Left forelimb (tissue), 1 donor: Measurements from ENCODE around the gene OR56A3.
"Not testable (repeated sequence)": the region's sequence is repeated elsewhere in the genome, so short reads cannot be mapped to it uniquely, and the experiment has no call there.

Experiments used
- DNase-seq: peaks from one replicate; pipeline ENCODE4 v3.0.0-alpha.2; 2018; ENCODE audit warnings: low spot score

Gene OR56A3, protein sequence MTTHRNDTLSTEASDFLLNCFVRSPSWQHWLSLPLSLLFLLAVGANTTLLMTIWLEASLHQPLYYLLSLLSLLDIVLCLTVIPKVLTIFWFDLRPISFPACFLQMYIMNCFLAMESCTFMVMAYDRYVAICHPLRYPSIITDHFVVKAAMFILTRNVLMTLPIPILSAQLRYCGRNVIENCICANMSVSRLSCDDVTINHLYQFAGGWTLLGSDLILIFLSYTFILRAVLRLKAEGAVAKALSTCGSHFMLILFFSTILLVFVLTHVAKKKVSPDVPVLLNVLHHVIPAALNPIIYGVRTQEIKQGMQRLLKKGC

DNA sequence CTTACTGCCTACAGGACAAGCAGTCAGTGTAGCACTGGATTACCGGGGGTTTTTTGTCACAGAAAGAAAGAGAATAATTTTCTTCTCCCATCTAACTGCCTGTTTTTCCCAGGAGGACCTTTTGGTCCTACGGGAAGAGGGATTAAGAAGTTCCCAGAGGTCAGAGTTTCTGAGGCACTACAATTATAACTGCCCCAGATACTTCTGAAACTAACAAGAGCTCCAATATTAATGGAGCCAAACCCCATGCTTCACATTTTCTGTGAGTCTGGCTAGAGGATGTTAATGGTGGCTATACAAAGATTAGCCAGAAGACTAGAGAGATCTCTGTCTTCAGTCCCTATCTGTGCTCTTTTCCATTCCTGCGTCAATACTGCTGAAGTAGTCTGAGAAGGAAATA lies at the start of gene OR56A3:
Gene OR56A3 (plus strand): TSS at position 301 of the 400 bp plus-strand sequence. CDS start 5,096 bp downstream, outside the sequence.
- no peak for DNase-seq

GRCh38 chr11:5892908-5893307 lies 49.1 kb upstream of the OR56A3 start, which contains the start of gene OR52E5:
OR52E5 (plus strand) TSS chr11:5893208; CDS start chr11:5900777, 7,569 bp downstream.
- no peak for DNase-seq

DNA sequence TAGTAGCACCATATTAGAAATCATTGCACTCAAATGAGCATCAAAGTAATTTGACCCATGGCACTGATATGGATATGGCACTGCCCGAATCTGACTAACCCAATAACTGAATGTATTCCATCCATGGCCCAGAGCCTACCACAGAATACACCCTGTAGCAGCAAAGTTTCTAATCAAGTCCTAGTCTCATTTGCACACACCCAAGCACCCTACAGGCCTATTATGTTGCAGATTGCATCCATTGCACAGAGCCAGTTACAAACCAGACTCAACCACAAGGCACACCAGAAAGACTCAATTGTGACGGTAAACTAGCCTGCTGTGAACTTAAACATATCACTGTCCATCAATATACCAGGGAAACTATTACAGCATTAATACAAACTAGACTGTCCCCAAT lies 42.5 kb upstream of the OR56A3 start:
- DNase-seq: no peak

GRCh38 chr11:5910540-5910939 lies 31.5 kb upstream of the OR56A3 start:
- DNase-seq: no peak

GRCh38 chr11:5922749-5923426 lies 19.2 kb upstream of the OR56A3 start:
- DNase-seq: no peak

- DNase-seq: no peak
These were observed 18.6 kb upstream of the OR56A3 start for GRCh38 chr11:5923427-5923776.

- DNase-seq: no peak
These were observed 18.3 kb upstream of the OR56A3 start for GRCh38 chr11:5923794-5924193.

DNA sequence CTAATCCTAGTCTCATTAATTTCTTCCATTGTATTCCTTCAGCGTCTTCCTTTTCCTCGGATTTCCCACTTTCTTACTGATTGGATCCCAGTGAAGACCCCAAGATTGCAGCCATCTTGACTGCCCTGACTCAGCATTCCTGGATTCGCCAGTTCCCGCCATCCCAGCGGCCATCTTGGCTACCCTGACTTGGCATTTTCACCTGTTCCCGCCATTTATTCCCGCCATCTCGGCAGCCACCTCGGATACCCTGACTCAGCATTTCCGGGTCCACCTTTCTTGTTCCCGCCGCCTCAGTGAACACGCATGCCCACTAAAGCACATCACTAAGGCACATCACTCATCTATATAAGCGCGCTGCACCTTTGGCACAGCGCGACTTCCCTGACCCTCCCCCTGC lies 13.8 kb upstream of the OR56A3 start:
- DNase-seq: no peak

GRCh38 chr11:5928811-5929210 lies 13.2 kb upstream of the OR56A3 start:
- DNase-seq: no peak

- DNase-seq: no peak
These were observed 12.3 kb upstream of the OR56A3 start for GRCh38 chr11:5929571-5930368.

- DNase-seq: no peak
These were observed 11.4 kb upstream of the OR56A3 start for GRCh38 chr11:5930614-5931013.

GRCh38 chr11:5931061-5931460 lies 11.0 kb upstream of the OR56A3 start:
- DNase-seq: no peak

DNA sequence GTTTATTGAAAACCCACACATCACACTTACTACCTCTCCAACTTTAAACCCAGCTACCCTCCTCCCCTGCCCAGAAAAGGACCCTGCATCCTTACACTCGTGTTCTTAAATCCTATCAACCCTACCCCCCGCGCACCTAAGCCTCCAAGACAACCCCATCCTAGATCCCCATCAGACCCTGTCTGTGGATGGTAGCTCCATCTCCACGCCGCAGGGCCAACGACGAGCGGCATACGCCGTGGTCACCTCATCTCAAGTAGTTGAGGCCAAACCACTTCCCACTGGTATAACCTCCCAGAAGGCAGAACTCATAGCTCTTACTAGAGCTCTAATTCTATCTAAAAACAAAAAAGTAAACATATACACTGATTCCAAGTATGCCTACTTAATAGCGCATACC lies 9.4 kb upstream of the OR56A3 start:
- DNase-seq: no peak

DNA sequence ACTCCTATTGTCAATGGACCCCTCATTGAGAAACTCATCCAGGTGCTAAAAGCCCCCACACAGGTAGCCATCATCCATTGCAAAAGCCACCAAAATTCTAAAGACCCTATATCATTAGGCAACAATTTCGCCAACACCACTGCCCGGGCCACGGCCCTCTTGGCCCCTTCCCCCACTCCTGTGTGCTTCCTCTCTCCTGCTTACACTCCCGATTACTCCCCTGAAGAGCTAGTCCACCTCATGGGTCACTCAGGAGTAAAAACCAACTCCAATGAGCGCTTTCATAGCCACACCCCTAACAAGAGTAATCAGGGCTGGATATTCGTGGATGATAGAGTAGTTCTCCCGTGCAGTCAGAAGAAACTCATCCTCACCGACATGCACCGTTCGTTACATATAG lies 8.9 kb upstream of the OR56A3 start:
- no peak for DNase-seq

- no peak for DNase-seq
These were observed 4.0 kb upstream of the OR56A3 start for GRCh38 chr11:5937868-5938602.

DNA sequence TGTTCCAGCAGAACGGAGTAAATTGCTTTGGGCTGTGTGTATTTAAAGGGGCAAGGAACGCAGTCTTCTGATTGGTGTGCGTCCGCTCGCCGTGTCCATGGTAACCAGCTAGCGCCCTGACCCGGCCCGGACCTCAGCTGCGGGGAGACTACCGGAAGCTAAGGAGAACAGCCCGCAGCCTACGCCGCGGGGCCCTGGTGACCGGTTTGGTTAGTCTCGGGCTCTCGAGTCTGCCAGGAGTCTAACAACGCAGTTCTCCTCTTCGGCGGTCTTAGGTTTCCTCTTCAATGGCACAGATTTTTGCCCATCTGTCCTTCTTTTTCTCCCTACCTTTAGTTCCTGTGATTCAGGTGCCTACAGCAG lies 3.5 kb upstream of the OR56A3 start:
- DNase-seq: no peak

DNA sequence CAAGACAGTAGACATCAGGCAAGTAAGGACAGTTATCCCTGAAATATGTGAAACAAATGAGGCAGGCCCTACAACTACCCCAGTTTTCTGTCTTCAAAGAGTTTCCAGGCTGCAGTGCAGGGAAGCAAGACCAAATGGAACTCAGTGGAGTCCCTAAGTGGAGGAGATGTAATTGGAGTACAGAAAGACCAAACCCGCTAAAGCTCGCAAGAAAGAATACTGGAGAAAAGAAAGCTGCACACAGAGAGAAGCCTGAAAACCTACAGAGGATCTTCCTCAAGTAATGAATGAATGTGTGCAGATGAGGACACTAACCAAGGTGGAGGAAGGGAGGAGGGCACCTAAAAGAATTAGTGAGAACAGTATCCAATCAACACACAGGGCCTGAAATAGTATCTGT lies 1.3 kb upstream of the OR56A3 start:
- no peak for DNase-seq

DNA sequence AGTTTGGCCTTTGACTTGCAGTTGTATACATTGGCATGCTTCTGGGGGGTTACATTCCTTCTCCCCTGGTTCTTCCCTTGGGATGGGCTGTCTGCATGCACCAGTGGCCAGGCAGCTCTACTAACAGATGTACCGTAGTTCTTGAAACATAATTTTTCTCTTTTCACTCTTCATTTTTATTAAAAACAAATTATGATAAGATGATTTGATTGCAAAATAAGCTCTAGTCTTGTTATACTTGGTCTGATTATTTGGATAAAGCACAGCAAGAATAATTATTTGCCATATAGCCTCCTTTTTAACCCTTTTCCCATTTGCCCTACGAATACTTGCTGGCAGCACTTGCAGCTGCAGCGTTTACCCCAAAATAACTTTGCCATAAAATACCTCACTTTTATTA lies 13.5 kb downstream of the OR56A3 start:
- no peak for DNase-seq

- not testable (repeated sequence) for DNase-seq
These were observed 18.8 kb downstream of the OR56A3 start for GRCh38 chr11:5960704-5961320.

DNA sequence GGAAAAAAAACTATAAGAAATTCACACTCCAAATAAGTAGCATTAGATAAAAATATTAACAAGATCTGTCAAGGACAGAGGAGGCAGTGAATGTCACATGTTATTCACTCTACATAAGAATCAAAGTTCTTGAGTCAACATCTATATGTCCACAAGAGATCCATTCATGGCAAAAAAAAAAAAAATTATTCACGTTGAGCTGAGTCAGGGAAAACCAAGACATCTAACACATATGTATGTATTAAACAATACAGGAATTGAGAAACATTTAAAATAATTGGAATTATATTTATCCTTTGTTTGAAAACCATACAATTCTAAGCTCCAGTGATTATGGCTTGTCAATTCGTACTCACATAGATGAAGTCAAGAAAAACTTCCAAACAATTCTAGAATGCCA lies 24.9 kb downstream of the OR56A3 start:
- no peak for DNase-seq

DNA sequence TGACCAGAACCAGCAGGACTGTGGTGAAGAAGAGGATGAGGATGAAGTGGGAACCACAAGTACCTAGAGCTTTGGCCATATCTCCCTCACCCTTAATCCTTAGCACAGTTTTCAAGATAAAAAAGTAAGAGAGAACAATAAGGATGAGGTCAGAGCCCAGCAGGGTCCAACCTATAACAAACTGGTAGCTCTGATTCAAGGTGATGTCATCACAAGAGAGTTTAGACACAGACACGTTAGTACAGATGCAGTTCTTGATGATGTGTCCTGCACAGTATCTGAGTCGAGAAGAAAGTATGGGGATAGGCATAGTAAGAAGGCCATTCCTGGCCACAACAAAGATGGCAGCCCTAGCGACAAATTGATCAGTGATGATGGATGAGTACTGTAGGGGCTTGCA lies 25.7 kb downstream of the OR56A3 start:
- DNase-seq: no peak

DNA sequence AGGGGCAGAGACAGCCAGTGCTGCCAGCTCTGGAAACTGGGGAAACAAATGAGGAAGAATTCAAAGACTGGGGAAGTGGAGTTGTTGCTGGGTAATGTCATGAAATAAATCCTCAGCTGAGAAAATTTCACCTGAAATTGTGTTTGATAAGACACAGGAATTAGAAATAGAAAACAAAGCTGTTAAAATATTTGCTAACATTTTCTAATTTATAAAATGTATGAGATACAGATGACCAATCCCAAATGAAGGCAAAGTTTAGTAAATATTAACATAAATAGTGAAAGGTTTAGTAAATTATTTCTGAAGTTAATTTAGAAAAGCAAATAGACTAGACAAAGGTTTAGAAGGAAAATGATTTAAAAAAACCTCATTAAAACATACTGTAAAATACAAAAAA lies 26.3 kb downstream of the OR56A3 start, which contains the start of gene OR56A5:
Gene OR56A5 (minus strand): TSS at position 101 of the 400 bp plus-strand sequence. CDS start 0 bp downstream, at position 101.
- no peak for DNase-seq
